Measurements from ENCODE around the gene ABCD2.

GRCh38 chr12:39505023-39505422 lies 114.6 kb downstream of the ABCD2 start:
- TF ChIP-seq CTCF (IDR thresholded peaks at IDR 0.05), result no peak
- no peak for TF ChIP-seq POLR2A (IDR thresholded peaks at IDR 0.05)

Data from thyroid gland (tissue), 4 donors.